NCI-H748 (cell line): ENCODE data around the gene PLA2G4C.
"Not testable (repeated sequence)": the region's sequence is repeated elsewhere in the genome, so short reads cannot be mapped to it uniquely, and the experiment has no call there.

Experiments used
- DNase-seq: peaks from one replicate; lab custom pipeline; 2025; ENCODE audit not compliant: unreplicated experiment; lab: John Stamatoyannopoulos, UW

Gene PLA2G4C

GRCh38 chr19:48111280-48111679 is 663 bp upstream of the PLA2G4C start:
- peak; percentile 73 for DNase-seq

GRCh38 chr19:48108997-48109782 is 1.4 kb downstream of the PLA2G4C start:
- no peak for DNase-seq

- DNase-seq, result no peak
These were observed 6.7 kb downstream of the PLA2G4C start for GRCh38 chr19:48103922-48104321.

- peak; percentile 67 for DNase-seq
These were observed 7.5 kb downstream of the PLA2G4C start for GRCh38 chr19:48102870-48103751.

- no peak for DNase-seq
These were observed 14.9 kb downstream of the PLA2G4C start for GRCh38 chr19:48095612-48096175.

- no peak for DNase-seq
These were observed 15.8 kb downstream of the PLA2G4C start for GRCh38 chr19:48094855-48095203.

GRCh38 chr19:48094129-48094854 is 16.3 kb downstream of the PLA2G4C start:
- DNase-seq, result no peak

GRCh38 chr19:48091111-48091718 is 19.4 kb downstream of the PLA2G4C start:
- DNase-seq, result not testable (repeated sequence)

GRCh38 chr19:48090281-48090802 is 20.3 kb downstream of the PLA2G4C start:
- DNase-seq, result peak; percentile 51

- not testable (repeated sequence) for DNase-seq
These were observed 21.6 kb downstream of the PLA2G4C start for GRCh38 chr19:48088991-48089390.

GRCh38 chr19:48085904-48086864 is 24.4 kb downstream of the PLA2G4C start:
- DNase-seq, result no peak

- DNase-seq, result no peak
These were observed 25.5 kb downstream of the PLA2G4C start for GRCh38 chr19:48085076-48085475.

- no peak for DNase-seq
These were observed 29.5 kb downstream of the PLA2G4C start for GRCh38 chr19:48081106-48081505.

GRCh38 chr19:48070177-48070769 is 40.3 kb downstream of the PLA2G4C start:
- not testable (repeated sequence) for DNase-seq

GRCh38 chr19:48069435-48069834 is 41.2 kb downstream of the PLA2G4C start:
- no peak for DNase-seq

- DNase-seq, result no peak
These were observed 46.1 kb downstream of the PLA2G4C start for GRCh38 chr19:48064509-48064908.

GRCh38 chr19:48061401-48062344 is 48.9 kb downstream of the PLA2G4C start:
- DNase-seq, result no peak

GRCh38 chr19:48060381-48060780 is 50.2 kb downstream of the PLA2G4C start:
- DNase-seq, result no peak
